IMR-90 (cell line): ENCODE results near the gene MSH5.

Experiments
- BHLHE40 ChIP-seq: fragments of 150-350 bp; IDR thresholded peaks from 2 replicates; pipeline ENCODE4 v1.6.1; 2016; ENCODE audit warnings: mild to moderate bottlenecking, low read depth, low read length
- CHD1 ChIP-seq: IDR thresholded peaks from 2 replicates; pipeline ENCODE4 v1.6.1; 2012; ENCODE audit warnings: low read depth, low read length, improper control_type of control experiment
- CTCF ChIP-seq: conservative IDR thresholded peaks from 2 replicates; pipeline ENCODE4 v1.5.1; 2012; ENCODE audit warnings: mild to moderate bottlenecking, low read depth, low read length, improper control_type of control experiment
- ELK1 ChIP-seq: fragments of 150-350 bp; IDR thresholded peaks from 2 replicates; pipeline ENCODE4 v1.6.1; 2016; ENCODE audit warnings: low read depth, mild to moderate bottlenecking, low read length, moderate library complexity, borderline replicate concordance
- FOS ChIP-seq: fragments of 150-350 bp; IDR thresholded peaks from 2 replicates; pipeline ENCODE4 v1.6.1; 2016; ENCODE audit warnings: low read depth, low read length
- MAFK ChIP-seq: IDR thresholded peaks from 2 replicates; pipeline ENCODE4 v1.6.1; 2012; ENCODE audit warnings: low read depth, low read length, improper control_type of control experiment
- MAZ ChIP-seq: IDR thresholded peaks from 2 replicates; pipeline ENCODE4 v1.6.1; 2012; ENCODE audit warnings: low read depth, mild to moderate bottlenecking, low read length, improper control_type of control experiment, moderate library complexity, borderline replicate concordance
- POLR2A ChIP-seq: IDR thresholded peaks from 2 replicates; pipeline ENCODE4 v1.6.1; 2012; ENCODE audit warnings: mild to moderate bottlenecking, low read depth, low read length
- RAD21 ChIP-seq: IDR thresholded peaks from 2 replicates; pipeline ENCODE4 v1.6.1; 2012; ENCODE audit warnings: low read length, improper control_type of control experiment
- RCOR1 ChIP-seq: IDR thresholded peaks from 2 replicates; pipeline ENCODE4 v1.6.1; 2012; ENCODE audit warnings: mild to moderate bottlenecking, low read length, improper control_type of control experiment; ENCODE audit not compliant: insufficient replicate concordance
- RFX5 ChIP-seq: IDR thresholded peaks from 2 replicates; pipeline ENCODE4 v1.8.0; 2012; ENCODE audit warnings: low read depth, mild to moderate bottlenecking, low read length, moderate library complexity
- SMC3 ChIP-seq: fragments of 150-350 bp; IDR thresholded peaks from 2 replicates; pipeline ENCODE4 v1.6.1; 2016; ENCODE audit warnings: low read depth, mild to moderate bottlenecking, antibody characterized with exemption, low read length, moderate library complexity
- TF ChIP-seq, protein P1 (sequence below): fragments of 150-350 bp; IDR thresholded peaks from 2 replicates; pipeline ENCODE4 v1.6.1; 2017; ENCODE audit warnings: mild to moderate bottlenecking, antibody characterized with exemption, low read length, low read depth

DNA sequence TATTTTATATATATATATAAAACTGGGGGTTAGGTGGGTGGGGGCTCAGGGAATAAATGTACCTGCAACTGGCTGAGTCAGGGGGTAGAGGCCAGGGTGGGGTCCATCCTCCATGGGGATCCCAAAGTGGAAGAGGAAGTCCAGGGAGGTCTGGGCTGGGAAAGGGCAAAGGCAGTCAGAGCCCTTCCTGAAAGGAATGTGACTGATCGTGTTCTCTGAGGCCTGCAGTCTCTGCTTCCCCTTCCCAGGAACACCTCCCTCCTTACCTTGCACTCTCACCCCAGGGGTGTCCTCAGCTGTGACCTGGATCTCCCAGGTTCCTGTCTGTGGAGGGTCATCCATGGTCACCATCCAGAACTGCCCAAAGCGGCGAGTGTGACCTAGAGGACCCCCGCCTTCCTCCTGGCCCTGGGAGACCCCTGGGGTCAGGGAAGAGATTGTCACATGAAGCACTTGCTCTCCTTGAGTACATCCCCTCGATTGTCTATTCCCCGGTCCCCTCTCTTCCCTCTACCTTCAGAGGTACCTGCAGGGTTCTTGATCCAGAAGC is 27.4 kb downstream of the MSH5 start:
- no peak for TF ChIP-seq FOS
- no peak for TF ChIP-seq RCOR1
- no peak for TF ChIP-seq CTCF
- no peak for TF ChIP-seq POLR2A
- TF ChIP-seq BHLHE40, result no peak
- TF ChIP-seq CHD1, result no peak
- TF ChIP-seq MAFK, result no peak
- TF ChIP-seq RAD21, result no peak
- no peak for TF ChIP-seq SMC3
- TF ChIP-seq, protein P1, sequence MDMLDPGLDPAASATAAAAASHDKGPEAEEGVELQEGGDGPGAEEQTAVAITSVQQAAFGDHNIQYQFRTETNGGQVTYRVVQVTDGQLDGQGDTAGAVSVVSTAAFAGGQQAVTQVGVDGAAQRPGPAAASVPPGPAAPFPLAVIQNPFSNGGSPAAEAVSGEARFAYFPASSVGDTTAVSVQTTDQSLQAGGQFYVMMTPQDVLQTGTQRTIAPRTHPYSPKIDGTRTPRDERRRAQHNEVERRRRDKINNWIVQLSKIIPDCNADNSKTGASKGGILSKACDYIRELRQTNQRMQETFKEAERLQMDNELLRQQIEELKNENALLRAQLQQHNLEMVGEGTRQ, result no peak
- no peak for TF ChIP-seq RFX5
- TF ChIP-seq MAZ, result no peak
- no peak for TF ChIP-seq ELK1
